Adrenal gland (tissue), 12 donors: Measurements from ENCODE around the gene ECT2. TPM values are rescaled to one million over a fixed set of nuclear protein-coding genes. Genes with fewer than 3 reads are reported as not detected.
A peak's percentile ranks its signal among the peaks of the same experiment; 100 is the strongest.

Experiments
- DNase-seq, 7 donors: peaks; one replicate each; pipeline ENCODE4 v3.0.0-alpha.2; 2019 to 2020
- H3K27ac ChIP-seq, 5 donors: fragments of 200-600 bp; sonication (generic) in 4 of 5; 1 replicate in 3 of 5; 2 replicates in 2 of 5; pipeline versions ENCODE4 v1.5.1 to v1.8.0; 2016 to 2020; ENCODE audit warnings: mild to moderate bottlenecking in 1 of 5
- H3K27me3 ChIP-seq: fragments of 200-600 bp; 2 replicates; pipeline ENCODE4 v1.8.0; 2021
- H3K36me3 ChIP-seq, 2 donors: fragments of 200-600 bp; replicated peaks in 1 of 2; 1 replicate in 1 of 2; 2 replicates in 1 of 2; pipeline versions ENCODE4 v1.5.1 to v1.8.0; 2018 to 2022
- H3K4me1 ChIP-seq, 2 donors: fragments of 200-600 bp; replicated peaks in 1 of 2; 1 replicate in 1 of 2; 2 replicates in 1 of 2; pipeline versions ENCODE4 v1.5.1 to v1.8.0; 2018 to 2021
- H3K4me3 ChIP-seq, 4 donors: fragments of 200-600 bp; sonication (generic) in 3 of 4; one replicate each; pipeline ENCODE4 v1.5.1; 2016 to 2018
- H3K9me3 ChIP-seq, 3 donors: fragments of 200-600 bp; sonication (generic) in 1 of 3; replicated peaks in 1 of 3; 1 replicate in 2 of 3; 2 replicates in 1 of 3; pipeline versions ENCODE4 v1.5.1 to v1.8.0; 2016 to 2021
- CTCF ChIP-seq, 6 experiments: fragments of 450-650 bp in 4 of 6; fragments of 200-600 bp in 2 of 6; sonication (generic) in 1 of 6; IDR thresholded peaks; 1 replicate in 5 of 6; 2 replicates in 1 of 6; pipeline versions ENCODE4 v1.5.1 to v1.8.0; 2016 to 2021; ENCODE audit warnings: antibody characterized with exemption in 6 of 6, mild to moderate bottlenecking in 2 of 6, moderate library complexity in 1 of 6
- POLR2A ChIP-seq, 2 donors: fragments of 450-650 bp; IDR thresholded peaks; one replicate each; pipeline ENCODE4 v1.6.1; 2017; ENCODE audit warnings: antibody characterized with exemption in 2 of 2, mild to moderate bottlenecking in 2 of 2, moderate library complexity in 1 of 2
- WGBS, 4 donors: extraction: QIAGEN DNeasy Blood & Tissue Kit in 2 of 4; methylation state at CpG; one replicate each; pipeline versions ENCODE4 v1.1.5 to v1.1.7; 2013 to 2017; 5-methylcytosine and 5-hydroxymethylcytosine counted together
- intact Hi-C, 2 donors: fragments of 100-400 bp; cut with DNase I; formaldehyde crosslinking; loops; one replicate each; pipeline versions ENCODE4 v1.14.1 to v1.15.0; 2022 to 2023
- polyA plus RNA-seq, 3 donors: library from polyadenylated mRNA; stranded (reverse); fragments of 200-250 nt in 2 of 3; fragments of 350-450 nt in 1 of 3; fragmentation: Illumina TruSeq in 1 of 3; extraction: RNeasy Lipid Tissue Mini Kit (QIAGEN cat#74804) in 1 of 3; gene quantifications; one replicate each; pipeline ENCODE4 v1.2.3, GENCODE V29; 2013 to 2014
- small RNA-seq, 2 donors: library from RNA; depleted of rRNA; stranded (forward); fragments of <200 nt; gene quantifications; one replicate each; pipeline ENCODE3, GENCODE V24; 2016
- total RNA-seq, 9 donors: library from RNA; depleted of rRNA in 4 of 9; stranded (reverse); fragments of >200 nt in 4 of 9; fragments of 120-200 nt in 1 of 9; fragmentation: NEBNext Ultra II Directional in 1 of 9; extraction: Animal tissue kit (Norgen Biotek cat#: 25700) in 1 of 9; gene quantifications; one replicate each; pipeline versions ENCODE4 v1.1.0 to v1.2.4, GENCODE V29; 2013 to 2023
- donor health status: healthy with polysubstance abuse.
- donor health status: Bipolar disorder and iron deficiency.
- donor health status: DM: yes; HTN: yes; CAD: no.
- donor health status: DM: no; HTN: no; CAD: no.
- donor health status: DM: no; HTN: no; CAD: no.
- donor health status: DM: yes; HTN: yes; CAD: no.

Gene ECT2
- total and polyA plus RNA-seq, 12 donors = 1.4 to 19.7 (median 6.5) TPM

GRCh38 chr3:172869784-172870518 is 119.4 kb downstream of the ECT2 start:
- TF ChIP-seq POLR2A (IDR thresholded peaks at IDR 0.05) (no peak), CTCF (IDR thresholded peaks at IDR 0.05) (no peak)
- Histone ChIP-seq H3K27ac (peak overlapping the region in 2 of 5 donors; percentile 35 to 48), H3K4me1 (peaks cover 0 to 14% of the 10 kb centered on the region in 2 donors), H3K36me3 (no peaks in the 10 kb centered on the region), H3K9me3 (no peaks in the 10 kb centered on the region), H3K27me3 (no peaks in the 10 kb centered on the region), H3K4me3 (no peak overlapping the region)
- WGBS, 4 donors = 27 to 54% (median 52%) methylated on average over 3 of the region's 3 CpGs
- intact Hi-C loops = no loop called here
- no peak for DNase-seq

Small RNA genes lying within 50 kb of the gene (small RNA-seq; reads per million reads assigned to genes)
- gene AC108667.1 = 0 reads per million in 2 donors
- gene RF00139 = 0 reads per million in 2 donors
- gene RNU4-4P = 0 reads per million in 2 donors
- 0 reads per million in 2 donors for gene RNU6-547P

Other genes starting within 250 kb of the ECT2 start
- gene TNFSF10, start 227.3 kb upstream of the ECT2 start, total RNA-seq = 100 to 1,000 TPM in 3 of 9 donors, 10 to 100 TPM in 6; 15.3 to 518 (median 82.0) TPM
- 10 to 100 TPM; 21.3 to 34.4 (median 31.5) TPM for gene TNFSF10, start 227.3 kb upstream of the ECT2 start, polyA plus RNA-seq
- gene NCEH1, start 39.7 kb upstream of the ECT2 start, total RNA-seq = 10 to 100 TPM; 24.2 to 55.3 (median 40.4) TPM
- 10 to 100 TPM in 1 of 3 donors, 1 to 10 TPM in 2; 5.8 to 38.5 (median 6.4) TPM for gene NCEH1, start 39.7 kb upstream of the ECT2 start, polyA plus RNA-seq